HG03520 (cell line): ENCODE results near the gene ARSB.
"Not testable (repeated sequence)": the region's sequence is repeated elsewhere in the genome, so short reads cannot be mapped to it uniquely, and the experiment has no call there.

Experiments used
- ATAC-seq: cut with Tn5 transposase; IDR thresholded peaks from one replicate; pipeline ENCODE4 v1.9.1; 2021; ENCODE audit warnings: mild to moderate bottlenecking, moderate library complexity; ENCODE audit not compliant: unreplicated experiment

Gene ARSB

GRCh38 chr5:78995521-78996007, 10.5 kb upstream of the ARSB start:
- no peak for ATAC-seq

DNA sequence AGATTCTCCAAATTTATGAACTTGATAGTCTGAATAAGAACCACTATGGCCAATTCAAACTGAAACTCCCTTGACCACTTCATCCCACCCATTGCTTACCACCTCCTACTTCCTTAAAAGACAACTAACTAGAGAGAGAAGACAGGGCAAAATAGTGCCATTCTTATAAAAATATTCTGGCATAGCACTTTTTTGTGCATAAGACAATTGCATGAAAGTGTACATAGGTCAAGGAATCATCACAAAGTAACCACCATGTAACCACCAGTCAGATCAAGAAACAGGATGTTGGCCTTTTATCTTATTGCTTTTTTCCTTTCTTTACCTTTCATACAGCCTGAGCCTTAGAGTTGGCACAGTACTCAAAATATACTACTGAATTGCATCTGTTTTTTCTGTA, 8.1 kb upstream of the ARSB start:
- ATAC-seq, result no peak

DNA sequence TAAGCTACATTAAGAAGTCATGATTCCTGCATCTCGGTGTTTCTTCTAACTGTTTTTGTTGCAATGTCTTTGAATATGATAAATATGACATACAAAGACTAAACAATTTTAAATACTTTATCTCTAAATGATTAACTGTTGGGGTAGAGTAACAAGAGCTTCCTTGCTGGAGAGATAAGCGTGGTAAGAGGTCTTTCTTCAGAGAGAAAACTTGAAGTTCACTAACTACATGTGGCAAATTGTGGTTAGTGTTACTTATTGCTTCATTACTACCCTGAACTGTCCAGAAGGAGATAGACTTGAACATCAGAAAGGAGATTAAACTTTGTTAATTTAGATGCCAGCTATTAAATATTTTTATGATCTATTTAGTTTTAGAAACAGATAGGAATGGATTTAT, 7.0 kb upstream of the ARSB start:
- no peak for ATAC-seq

DNA sequence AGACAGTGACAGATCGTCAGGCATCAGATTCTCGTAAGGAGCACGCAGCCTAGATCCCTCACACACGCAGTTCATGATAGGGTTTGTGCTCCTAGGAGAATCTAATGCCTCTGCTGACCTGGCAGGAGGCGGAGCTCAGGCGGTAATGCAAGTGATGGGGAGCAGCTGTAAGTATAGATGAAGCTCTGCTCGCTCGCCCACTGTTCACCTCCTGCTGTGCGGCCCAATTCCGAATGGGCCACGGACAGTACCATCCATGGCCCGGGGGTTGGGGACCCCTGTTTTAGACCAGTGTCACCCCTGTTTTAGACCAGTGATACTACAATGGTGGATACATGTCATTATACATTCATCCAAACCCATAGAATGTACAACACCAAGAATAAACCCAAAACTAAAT, 4.0 kb upstream of the ARSB start:
- ATAC-seq, result no peak

DNA sequence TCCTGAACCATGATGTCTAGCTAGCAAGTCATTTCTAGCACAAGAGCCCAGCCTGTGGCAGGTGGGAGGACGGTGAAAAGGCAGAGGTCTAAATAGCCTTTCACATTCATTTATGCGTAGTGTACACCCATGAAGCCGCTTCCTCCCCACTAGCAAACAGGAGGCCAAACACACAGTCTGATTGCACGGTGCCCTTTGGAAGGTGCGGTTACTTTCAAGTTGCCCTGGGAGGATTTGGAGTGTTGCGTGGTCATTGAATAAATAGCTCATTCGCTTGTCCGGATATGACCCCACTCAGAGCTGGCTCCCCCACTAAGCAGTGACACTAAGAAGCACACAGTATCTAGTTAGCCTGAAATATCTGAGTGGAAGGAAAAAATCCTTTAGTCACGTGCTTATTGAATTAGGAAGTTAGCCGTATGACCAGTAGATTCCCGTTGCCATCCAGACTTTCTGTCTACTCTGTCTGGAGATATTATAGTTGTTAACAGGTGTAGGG, 664 bp upstream of the ARSB start:
- ATAC-seq, result peak; percentile 55

DNA sequence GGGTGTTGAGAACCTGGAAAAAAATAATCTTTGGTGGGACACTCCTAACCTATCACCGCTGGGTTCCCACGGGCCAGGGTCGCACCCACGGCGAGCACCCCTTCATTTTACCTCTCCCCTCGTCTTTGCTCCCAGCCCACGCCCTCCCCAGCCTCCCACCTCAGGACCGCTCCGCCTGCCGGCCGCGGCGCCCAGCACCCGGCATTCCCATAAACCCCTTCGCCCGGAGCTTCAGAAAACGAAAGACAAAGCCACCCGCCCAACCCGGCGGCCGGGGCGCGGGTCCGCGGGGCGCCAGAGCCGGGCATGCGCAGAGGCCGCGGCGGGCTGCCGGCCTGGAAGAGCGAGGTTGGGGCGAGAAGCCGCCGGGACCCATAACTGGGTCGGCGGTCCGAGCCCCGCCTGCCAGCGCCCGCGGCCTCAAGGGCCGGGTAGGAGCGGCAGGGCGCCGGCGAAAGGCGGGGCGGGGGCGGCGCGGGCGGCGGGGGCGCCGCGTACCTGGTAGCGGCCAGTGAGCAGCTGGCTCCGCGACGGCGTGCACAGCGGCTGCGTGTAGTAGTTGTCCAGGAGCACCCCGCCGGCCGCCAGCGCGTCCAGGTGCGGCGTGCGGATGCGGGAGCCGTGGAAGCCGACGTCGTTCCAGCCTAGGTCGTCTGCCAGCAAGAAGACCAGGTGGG, 533 bp downstream of the ARSB start:
- ATAC-seq, result peak; percentile 38

DNA sequence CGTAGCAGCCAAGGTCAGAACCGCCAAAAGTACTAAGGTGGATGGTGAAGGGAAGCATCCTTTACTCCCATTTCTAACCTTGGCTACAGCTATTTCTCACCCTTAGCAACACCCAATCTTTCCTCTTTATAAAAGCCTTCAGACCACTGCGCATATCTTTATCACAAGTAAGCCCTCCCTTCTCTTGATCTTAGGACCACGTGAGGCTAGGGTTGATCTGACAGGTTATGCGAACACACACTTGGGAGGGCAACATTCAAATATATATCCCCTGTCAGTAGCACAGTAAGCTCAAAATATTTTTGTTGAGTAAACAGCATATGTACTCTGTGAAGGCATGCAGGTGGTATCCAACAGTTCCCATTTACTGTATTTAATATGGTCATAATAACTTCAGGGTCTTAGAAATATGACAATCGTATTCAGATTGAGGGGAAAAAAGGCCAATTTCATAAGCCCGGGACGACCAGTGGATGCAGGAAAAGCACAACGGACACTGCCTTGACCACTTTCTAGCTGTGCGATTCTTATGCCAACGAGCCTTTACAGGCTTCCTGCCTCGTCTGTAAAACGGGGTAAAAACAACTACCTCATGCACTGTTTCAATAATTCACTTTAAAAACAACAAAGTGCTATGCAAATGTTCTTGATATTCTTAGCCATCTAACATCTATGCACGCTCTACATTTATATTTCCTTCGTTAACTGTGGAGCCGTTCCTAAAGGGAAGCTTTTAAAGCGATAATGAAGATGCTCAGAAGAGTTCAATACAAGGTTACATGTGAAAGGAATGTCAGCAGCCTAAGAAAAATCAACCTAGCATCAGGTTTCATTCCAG, 1.3 kb downstream of the ARSB start:
- no peak for ATAC-seq

- ATAC-seq, result not testable (repeated sequence)
These were observed 1.9 kb downstream of the ARSB start for GRCh38 chr5:78983194-78983593.

DNA sequence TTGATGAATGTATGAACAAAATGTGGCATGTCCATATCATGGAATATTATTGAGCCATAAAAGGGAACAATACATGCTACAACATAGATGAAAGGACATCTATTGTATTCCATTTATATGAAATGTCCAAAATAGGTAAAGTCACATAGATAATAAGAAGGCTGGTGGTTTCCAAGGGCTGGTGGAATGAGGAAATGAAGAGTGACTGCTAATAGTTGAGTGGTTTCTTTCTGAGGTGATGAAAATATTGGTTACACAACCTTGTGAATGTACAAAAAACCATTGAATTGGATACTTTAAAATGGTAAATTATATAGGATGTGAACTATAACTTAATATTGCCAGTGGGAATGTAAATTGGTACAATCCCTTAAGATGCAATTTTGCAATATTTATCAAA, 5.2 kb downstream of the ARSB start:
- ATAC-seq, result no peak

DNA sequence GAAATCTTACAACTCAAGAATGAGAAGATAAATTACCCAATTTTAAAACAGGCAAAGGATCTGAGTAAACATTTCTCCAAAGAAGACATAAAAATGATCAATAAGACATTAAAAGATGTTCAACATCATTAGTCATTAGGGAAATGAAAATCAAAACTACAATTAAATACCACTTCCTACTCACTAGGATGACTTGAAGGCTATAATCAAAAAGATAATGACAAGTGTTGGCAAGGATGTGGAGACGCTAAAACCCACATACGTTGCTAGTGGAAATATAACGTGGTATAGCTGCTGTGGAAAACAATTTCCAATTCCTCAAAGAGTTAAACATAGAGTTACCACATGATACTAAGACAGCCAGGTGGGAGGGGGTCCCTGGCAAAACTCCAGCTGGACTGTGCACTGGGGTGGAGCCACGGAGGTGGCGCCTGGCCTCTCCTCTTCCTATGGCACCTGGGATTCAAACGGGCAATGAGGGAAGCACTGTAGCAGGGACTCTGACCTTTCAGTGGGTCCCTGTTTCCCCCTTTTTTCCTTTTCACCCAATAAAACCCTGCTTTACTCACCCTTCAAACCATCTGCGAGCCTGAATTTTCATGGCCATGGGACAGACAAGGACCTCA, 5.9 kb downstream of the ARSB start:
- ATAC-seq, result no peak

DNA sequence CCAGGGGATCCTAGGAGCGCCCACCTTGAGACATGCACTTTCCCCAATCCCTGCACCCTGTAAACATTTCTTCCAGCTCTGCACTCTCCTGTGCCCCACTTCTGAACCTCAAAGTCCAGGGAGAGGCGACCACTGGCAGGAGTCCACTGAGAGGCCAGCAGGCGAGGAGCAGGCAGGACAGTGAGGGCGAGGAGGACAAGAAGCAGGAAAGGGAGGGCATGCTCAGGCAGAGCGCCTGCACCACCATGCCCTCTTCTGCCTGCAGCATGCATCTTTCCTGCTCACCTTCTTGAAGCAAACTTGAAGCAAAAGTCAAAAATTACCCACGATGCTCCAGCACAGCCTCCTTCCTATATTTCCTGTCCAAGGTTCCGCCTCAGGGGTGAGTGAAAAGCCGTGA, 10.1 kb downstream of the ARSB start:
- no peak for ATAC-seq

- ATAC-seq, result no peak
These were observed 10.5 kb downstream of the ARSB start for GRCh38 chr5:78974601-78975000.

- ATAC-seq, result no peak
These were observed 11.1 kb downstream of the ARSB start for GRCh38 chr5:78974011-78974410.

- ATAC-seq, result no peak
These were observed 12.3 kb downstream of the ARSB start for GRCh38 chr5:78972654-78973428.

- no peak for ATAC-seq
These were observed 13.1 kb downstream of the ARSB start for GRCh38 chr5:78971998-78972397.

- no peak for ATAC-seq
These were observed 16.3 kb downstream of the ARSB start for GRCh38 chr5:78968781-78969180.

DNA sequence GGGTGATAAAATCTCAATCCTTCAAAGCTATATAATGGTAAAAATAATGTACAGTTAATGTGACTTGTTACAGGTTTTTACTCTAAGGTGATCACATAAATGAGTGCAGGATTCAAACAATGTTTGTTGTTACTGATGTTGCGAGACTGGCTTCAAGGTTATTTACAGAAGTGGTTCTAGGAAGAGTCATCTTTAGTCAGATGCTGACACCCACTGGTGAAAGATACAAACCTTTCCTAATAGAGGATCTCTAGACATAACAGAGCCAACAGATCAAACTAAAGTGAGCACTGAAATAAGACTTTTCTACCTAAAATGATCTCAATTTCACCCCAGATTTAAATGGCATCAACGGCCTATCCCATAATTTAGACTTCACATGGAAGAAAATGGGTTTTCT, 20.2 kb downstream of the ARSB start:
- ATAC-seq, result no peak

DNA sequence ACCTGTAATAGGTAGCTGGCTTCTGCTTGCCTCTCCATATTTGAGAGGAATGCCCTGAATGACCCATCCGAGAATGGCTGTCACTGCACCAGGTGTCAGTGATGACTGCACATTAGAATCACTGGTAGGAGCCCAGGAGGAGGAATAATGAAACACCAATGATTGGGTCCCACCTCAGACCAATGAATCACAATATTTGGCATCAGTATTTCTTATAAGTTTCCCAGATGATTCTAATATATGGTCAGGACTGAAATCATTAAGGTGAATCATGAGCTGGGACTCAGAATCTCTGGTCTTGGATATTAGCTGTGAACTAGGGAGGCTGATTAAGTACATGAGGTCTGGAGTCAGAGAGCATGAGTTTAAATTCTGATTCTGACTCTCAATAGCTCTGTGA, 23.4 kb downstream of the ARSB start:
- no peak for ATAC-seq

- ATAC-seq, result no peak
These were observed 25.3 kb downstream of the ARSB start for GRCh38 chr5:78959767-78960166.

GRCh38 chr5:78958672-78959445, 26.3 kb downstream of the ARSB start:
- no peak for ATAC-seq
